ENCODE results near the gene RNF187. TPM values are rescaled to one million over a fixed set of nuclear protein-coding genes. Genes with fewer than 3 reads are reported as not detected.
"Not testable (repeated sequence)": the region's sequence is repeated elsewhere in the genome, so short reads cannot be mapped to it uniquely, and the experiment has no call there.

RNF187 gene
- polyA plus RNA-seq, 1 donor (not counting 4 experiments of a cell fraction or from before 2014, with no cell fraction given) = 65.8 TPM

- no peaks in the 10 kb centered on the region for H4K20me1 ChIP-seq (ENCODE audit: control insufficient read depth, extremely low read depth, insufficient read depth, low read length)
- H3K79me2 ChIP-seq (ENCODE audit: control insufficient read depth, insufficient read depth, low read length) = no peaks in the 10 kb centered on the region
- DNase-seq (ENCODE audit: low read depth, low spot score) = no peak
- H3K36me3 ChIP-seq (ENCODE audit: control insufficient read depth in 2 of 2, extremely low read depth in 1 of 2, insufficient read depth in 2 of 2, low read length in 2 of 2) = no peaks in the 10 kb centered on the region
- H3K9me1 ChIP-seq (ENCODE audit: control insufficient read depth, extremely low read depth, insufficient read depth, low read length) = no peaks in the 10 kb centered on the region
- no peak overlapping the region for H3K27ac ChIP-seq (ENCODE audit: control insufficient read depth, insufficient read depth, low read length)
- dilution Hi-C loops (cut with MboI; ENCODE audit: extremely low pct_ligation_motif_present, low sequenced_read_pairs) = no loop called here
- TF ChIP-seq EZH2 (IDR thresholded peaks at IDR 0.05; ENCODE audit: low read length) = no peak
- no peak for TF ChIP-seq CTCF (optimal IDR thresholded peaks at IDR 0.05 in 1 of 3, IDR thresholded peaks at IDR 0.05 in 1 of 3, conservative IDR thresholded peaks at IDR 0.05 in 1 of 3; ENCODE audit: extremely low read depth in 1 of 3, insufficient read depth in 2 of 3, low read length in 3 of 3)
- H3K4me1 ChIP-seq (ENCODE audit: control insufficient read depth, extremely low read depth, insufficient read depth, low read length) = peaks cover 4% of the 10 kb centered on the region
- no peak for FAIRE-seq
- no peak overlapping the region for H3K9ac ChIP-seq (ENCODE audit: control insufficient read depth, extremely low read depth, insufficient read depth, low read length)
- peak overlapping the region; percentile 58 for H3K4me2 ChIP-seq (ENCODE audit: control insufficient read depth, extremely low read depth, insufficient read depth, low read depth, low read length)
- H3K27me3 ChIP-seq (ENCODE audit: control insufficient read depth, extremely low read depth, insufficient read depth, low read length) = peaks cover 74% of the 10 kb centered on the region
- no peak overlapping the region for H3K4me3 ChIP-seq (ENCODE audit: control insufficient read depth in 2 of 3, extremely low read depth in 1 of 3, insufficient read depth in 2 of 3, low read depth in 1 of 3, low read length in 3 of 3)
- no peaks in the 10 kb centered on the region for H3K9me3 ChIP-seq (ENCODE audit: control insufficient read depth, low read depth, low read length)
- H2AFZ ChIP-seq (ENCODE audit: control insufficient read depth, low read length) = no peak overlapping the region
Measured at GRCh38 chr1:228465141-228465540, 22.0 kb upstream of the RNF187 start.

GRCh38 chr1:228465571-228466146 is 21.5 kb upstream of the RNF187 start:
- no peaks in the 10 kb centered on the region for H3K36me3 ChIP-seq (ENCODE audit: control insufficient read depth in 2 of 2, extremely low read depth in 1 of 2, insufficient read depth in 2 of 2, low read length in 2 of 2)
- dilution Hi-C loops (cut with MboI; ENCODE audit: extremely low pct_ligation_motif_present, low sequenced_read_pairs) = no loop called here
- H3K27ac ChIP-seq (ENCODE audit: control insufficient read depth, insufficient read depth, low read length) = no peak overlapping the region
- H3K27me3 ChIP-seq (ENCODE audit: control insufficient read depth, extremely low read depth, insufficient read depth, low read length) = peaks cover 76% of the 10 kb centered on the region
- H2AFZ ChIP-seq (ENCODE audit: control insufficient read depth, low read length) = no peak overlapping the region
- no peak for FAIRE-seq
- no peak overlapping the region for H3K4me3 ChIP-seq (ENCODE audit: control insufficient read depth in 2 of 3, extremely low read depth in 1 of 3, insufficient read depth in 2 of 3, low read depth in 1 of 3, low read length in 3 of 3)
- TF ChIP-seq CTCF (optimal IDR thresholded peaks at IDR 0.05 in 1 of 3, IDR thresholded peaks at IDR 0.05 in 1 of 3, conservative IDR thresholded peaks at IDR 0.05 in 1 of 3; ENCODE audit: extremely low read depth in 1 of 3, insufficient read depth in 2 of 3, low read length in 3 of 3) = no peak
- TF ChIP-seq EZH2 (IDR thresholded peaks at IDR 0.05; ENCODE audit: low read length) = no peak
- H3K4me1 ChIP-seq (ENCODE audit: control insufficient read depth, extremely low read depth, insufficient read depth, low read length) = peaks cover 4% of the 10 kb centered on the region
- no peaks in the 10 kb centered on the region for H3K79me2 ChIP-seq (ENCODE audit: control insufficient read depth, insufficient read depth, low read length)
- no peaks in the 10 kb centered on the region for H4K20me1 ChIP-seq (ENCODE audit: control insufficient read depth, extremely low read depth, insufficient read depth, low read length)
- H3K9ac ChIP-seq (ENCODE audit: control insufficient read depth, extremely low read depth, insufficient read depth, low read length) = no peak overlapping the region
- no peaks in the 10 kb centered on the region for H3K9me1 ChIP-seq (ENCODE audit: control insufficient read depth, extremely low read depth, insufficient read depth, low read length)
- DNase-seq (ENCODE audit: low read depth, low spot score) = no peak
- no peak overlapping the region for H3K4me2 ChIP-seq (ENCODE audit: control insufficient read depth, extremely low read depth, insufficient read depth, low read depth, low read length)
- H3K9me3 ChIP-seq (ENCODE audit: control insufficient read depth, low read depth, low read length) = no peaks in the 10 kb centered on the region

GRCh38 chr1:228468188-228468587 is 19.0 kb upstream of the RNF187 start:
- dilution Hi-C loops (cut with MboI; ENCODE audit: extremely low pct_ligation_motif_present, low sequenced_read_pairs); H3K4me3 ChIP-seq (ENCODE audit: control insufficient read depth in 2 of 3, extremely low read depth in 1 of 3, insufficient read depth in 2 of 3, low read depth in 1 of 3, low read length in 3 of 3); DNase-seq (ENCODE audit: low read depth, low spot score); FAIRE-seq; H4K20me1 ChIP-seq (ENCODE audit: control insufficient read depth, extremely low read depth, insufficient read depth, low read length); H3K4me1 ChIP-seq (ENCODE audit: control insufficient read depth, extremely low read depth, insufficient read depth, low read length); H3K36me3 ChIP-seq (ENCODE audit: control insufficient read depth in 2 of 2, extremely low read depth in 1 of 2, insufficient read depth in 2 of 2, low read length in 2 of 2); H3K9me1 ChIP-seq (ENCODE audit: control insufficient read depth, extremely low read depth, insufficient read depth, low read length); H3K9me3 ChIP-seq (ENCODE audit: control insufficient read depth, low read depth, low read length); H3K4me2 ChIP-seq (ENCODE audit: control insufficient read depth, extremely low read depth, insufficient read depth, low read depth, low read length); H2AFZ ChIP-seq (ENCODE audit: control insufficient read depth, low read length); H3K27ac ChIP-seq (ENCODE audit: control insufficient read depth, insufficient read depth, low read length); H3K79me2 ChIP-seq (ENCODE audit: control insufficient read depth, insufficient read depth, low read length); H3K9ac ChIP-seq (ENCODE audit: control insufficient read depth, extremely low read depth, insufficient read depth, low read length): not testable (repeated sequence)
- peaks cover 73% of the 10 kb centered on the region for H3K27me3 ChIP-seq (ENCODE audit: control insufficient read depth, extremely low read depth, insufficient read depth, low read length)
